ENCODE results near the gene RAMP3.
A peak's percentile ranks its signal among the peaks of the same experiment; 100 is the strongest.

RAMP3 gene

GRCh38 chr7:45180084-45180986, 22.7 kb downstream of the RAMP3 start:
- DNase-seq (ENCODE audit: low spot score), result peak; percentile 42

GRCh38 chr7:45181286-45181960, 23.8 kb downstream of the RAMP3 start:
- DNase-seq (ENCODE audit: low spot score), result peak; percentile 26

GRCh38 chr7:45181991-45182855, 24.6 kb downstream of the RAMP3 start:
- peak; percentile 42 for DNase-seq (ENCODE audit: low spot score)

- peak; percentile 50 for DNase-seq (ENCODE audit: low spot score)
These were observed 25.5 kb downstream of the RAMP3 start for GRCh38 chr7:45182856-45183710.

GRCh38 chr7:45183711-45184210, 26.2 kb downstream of the RAMP3 start:
- DNase-seq (ENCODE audit: low spot score), result peak; percentile 33

GRCh38 chr7:45184326-45185027, 26.9 kb downstream of the RAMP3 start:
- DNase-seq (ENCODE audit: low spot score), result peak; percentile 46

- no peak for DNase-seq (ENCODE audit: low spot score)
These were observed 27.7 kb downstream of the RAMP3 start for GRCh38 chr7:45185028-45185863.

GRCh38 chr7:45185864-45186250, 28.3 kb downstream of the RAMP3 start:
- no peak for DNase-seq (ENCODE audit: low spot score)

- DNase-seq (ENCODE audit: low spot score), result no peak
These were observed 28.7 kb downstream of the RAMP3 start for GRCh38 chr7:45186261-45186813.

GRCh38 chr7:45187089-45187945, 29.7 kb downstream of the RAMP3 start:
- no peak for DNase-seq (ENCODE audit: low spot score)

GRCh38 chr7:45187946-45188411, 30.4 kb downstream of the RAMP3 start:
- no peak for DNase-seq (ENCODE audit: low spot score)

- no peak for DNase-seq (ENCODE audit: low spot score)
These were observed 31.1 kb downstream of the RAMP3 start for GRCh38 chr7:45188736-45189135.

GRCh38 chr7:45189151-45189970, 31.8 kb downstream of the RAMP3 start:
- DNase-seq (ENCODE audit: low spot score), result no peak

GRCh38 chr7:45190406-45191165, 33.0 kb downstream of the RAMP3 start:
- DNase-seq (ENCODE audit: low spot score), result no peak

GRCh38 chr7:45191396-45191795, 33.8 kb downstream of the RAMP3 start:
- no peak for DNase-seq (ENCODE audit: low spot score)

- no peak for DNase-seq (ENCODE audit: low spot score)
These were observed 35.0 kb downstream of the RAMP3 start for GRCh38 chr7:45192621-45193041.
